Endothelial cell of umbilical vein (primary cell): ENCODE measurements around the gene NRDE2. TPM values are rescaled to one million over a fixed set of nuclear protein-coding genes. Genes with fewer than 3 reads are reported as not detected.

ENCODE experiments used
- BruUV-seq: library from RNA; stranded (reverse); fragments of 400-500 nt; replicated peaks from 2 replicates; lab custom pipeline; 2021; lab: Mats Ljungman, UMichigan
- CTCF ChIA-PET: fragments of 300-600, 350-600 bp; sonication (Branson Sonifier 250); formaldehyde crosslinking; loops from one replicate; lab custom pipeline; 2021; ENCODE audit warnings: antibody characterized with exemption, inconsistent platforms; lab: Charles Lee
- POLR2A ChIA-PET: fragments of 300-600, 350-600 bp; sonication (Branson Sonifier 250); formaldehyde crosslinking; loops from one replicate; lab custom pipeline; 2021; ENCODE audit warnings: antibody characterized with exemption, inconsistent platforms; lab: Charles Lee
- DNase-seq: peaks from one replicate; pipeline ENCODE4 v3.0.0-alpha.2; 2011; ENCODE audit warnings: low read depth, low spot score
- FAIRE-seq: peaks from 2 replicates; lab custom pipeline; 2011; peaks lifted over from hg19 to GRCh38; lab: Jason Lieb, UNC
- H2AFZ ChIP-seq: 2 replicates; pipeline ENCODE4 v1.6.0; 2012; ENCODE audit warnings: low read depth, low read length, control low read depth, inconsistent platforms
- H3K27ac ChIP-seq: 2 replicates; pipeline ENCODE4 v1.5.1; 2011; ENCODE audit warnings: low read depth, mild to moderate bottlenecking, control low read depth, low read length, moderate library complexity; ENCODE audit not compliant: insufficient read depth
- H3K27me3 ChIP-seq, 2 experiments: 2 replicates each; pipeline versions ENCODE4 v1.6.0 to v1.6.1; 2011; ENCODE audit warnings: low read length in 2 of 2, mixed read lengths in 1 of 2; ENCODE audit not compliant: control insufficient read depth in 2 of 2, insufficient read depth in 2 of 2
- H3K36me3 ChIP-seq, 2 experiments: 2 replicates in 1 of 2; 3 replicates in 1 of 2; pipeline ENCODE4 v1.5.1; 2011; ENCODE audit warnings: low read length in 2 of 2, mild to moderate bottlenecking in 1 of 2, moderate library complexity in 1 of 2; ENCODE audit not compliant: control insufficient read depth in 2 of 2, insufficient read depth in 2 of 2; ENCODE audit errors: extremely low read depth in 1 of 2
- H3K4me1 ChIP-seq: 3 replicates; pipeline ENCODE4 v1.5.1; 2011; ENCODE audit warnings: mild to moderate bottlenecking, low read length; ENCODE audit not compliant: control insufficient read depth, insufficient read depth; ENCODE audit errors: extremely low read depth
- H3K4me2 ChIP-seq: 2 replicates; pipeline ENCODE4 v1.6.1; 2011; ENCODE audit warnings: low read length, control low read depth, mixed read lengths; ENCODE audit not compliant: insufficient read depth
- H3K4me3 ChIP-seq, 3 experiments: fragments of 200-600 bp in 1 of 3; sonication (generic), shearing (Covaris generic) in 1 of 3; replicated peaks in 1 of 3; 2 replicates each; pipeline ENCODE4 v1.5.1; 2011 to 2016; ENCODE audit warnings: control low read depth in 3 of 3, low read length in 3 of 3, mild to moderate bottlenecking in 2 of 3, inconsistent platforms in 1 of 3, low read depth in 1 of 3, moderate library complexity in 1 of 3; ENCODE audit not compliant: insufficient read depth in 1 of 3
- H3K79me2 ChIP-seq: 2 replicates; pipeline ENCODE4 v1.6.0; 2012; ENCODE audit warnings: low read length, inconsistent platforms; ENCODE audit not compliant: control insufficient read depth, insufficient read depth
- H3K9ac ChIP-seq: replicated peaks from 2 replicates; pipeline ENCODE3; 2011; ENCODE audit warnings: low read length, control low read depth; ENCODE audit not compliant: insufficient read depth; ENCODE audit errors: extremely low read depth
- H3K9me1 ChIP-seq: replicated peaks from 3 replicates; pipeline ENCODE4 v1.6.0; 2011; ENCODE audit warnings: mild to moderate bottlenecking, low read length; ENCODE audit not compliant: control insufficient read depth, insufficient read depth; ENCODE audit errors: extremely low read depth
- H3K9me3 ChIP-seq: replicated peaks from 2 replicates; pipeline ENCODE4 v1.5.1; 2012; ENCODE audit warnings: low read length, inconsistent platforms; ENCODE audit not compliant: control insufficient read depth, insufficient read depth
- H4K20me1 ChIP-seq: replicated peaks from 2 replicates; pipeline ENCODE3; 2011; ENCODE audit warnings: mild to moderate bottlenecking, low read length; ENCODE audit not compliant: control insufficient read depth, insufficient read depth; ENCODE audit errors: extremely low read depth
- FOS ChIP-seq: IDR thresholded peaks from 2 replicates; pipeline ENCODE4 v1.6.1; 2011; ENCODE audit warnings: mild to moderate bottlenecking, low read length, moderate library complexity, borderline replicate concordance; ENCODE audit not compliant: insufficient read depth
- GATA2 ChIP-seq: IDR thresholded peaks from 2 replicates; pipeline ENCODE4 v1.7.0; 2011; ENCODE audit warnings: low read depth, mild to moderate bottlenecking, moderate library complexity, mixed read lengths, low read length; ENCODE audit not compliant: insufficient read length, insufficient read depth
- JUN ChIP-seq: IDR thresholded peaks from 2 replicates; pipeline ENCODE4 v1.6.1; 2011; ENCODE audit warnings: borderline replicate concordance, low read depth; ENCODE audit not compliant: insufficient read length, insufficient read depth
- POLR2A ChIP-seq: IDR thresholded peaks from 2 replicates; pipeline ENCODE4 v1.6.1; 2012; ENCODE audit warnings: low read depth, mild to moderate bottlenecking, control low read depth, low read length
- POLR2AphosphoS5 ChIP-seq: IDR thresholded peaks from 2 replicates; pipeline ENCODE4 v1.6.1; 2012; ENCODE audit warnings: low read depth, mild to moderate bottlenecking, control low read depth, low read length, moderate library complexity; ENCODE audit not compliant: insufficient read depth
- dilution Hi-C: fragments of 300-500 bp; cut with MboI; formaldehyde crosslinking; loops from one replicate; pipeline ENCODE4 v1.15.0; 2019; ENCODE audit warnings: low sequenced_read_pairs; ENCODE audit not compliant: extremely low pct_ligation_motif_present
- intact Hi-C: fragments of 100-400 bp; cut with micrococcal nuclease; formaldehyde crosslinking; loops from one replicate; pipeline ENCODE4 v1.10.0; 2022
- polyA plus RNA-seq, 4 experiments: library from polyadenylated mRNA; depleted of rRNA in 3 of 4; stranded (reverse) in 3 of 4; unstranded in 1 of 4; fragments of >200 nt; gene quantifications; 2 replicates each; pipeline versions ENCODE4 v1.2.1 to v1.2.3, GENCODE V29; 2011 to 2012; ENCODE audit warnings: missing spikeins in 1 of 4
- total RNA-seq: library from RNA; stranded (reverse); gene quantifications from 2 replicates; pipeline ENCODE4 v1.2.3, GENCODE V29; 2021
- TF ChIP-seq, protein P1 (sequence below), 2 donors: IDR thresholded peaks; 1 replicate in 1 of 2; 2 replicates in 1 of 2; pipeline ENCODE4 v1.5.1; 2011; ENCODE audit warnings: low read length in 2 of 2, mild to moderate bottlenecking in 2 of 2, moderate library complexity in 2 of 2, control low read depth in 1 of 2, inconsistent platforms in 1 of 2, low read depth in 1 of 2; ENCODE audit not compliant: insufficient read depth in 1 of 2; ENCODE audit errors: extremely low read depth in 1 of 2
- TF ChIP-seq, protein P2 (sequence below): IDR thresholded peaks from 2 replicates; pipeline ENCODE4 v1.6.1; 2011; ENCODE audit not compliant: insufficient read depth, insufficient read length

Gene NRDE2
- total and polyA plus RNA-seq, 2 donors (not counting 3 experiments of a cell fraction or from before 2014, with no cell fraction given), result 8.5 to 22.1 TPM

DNA sequence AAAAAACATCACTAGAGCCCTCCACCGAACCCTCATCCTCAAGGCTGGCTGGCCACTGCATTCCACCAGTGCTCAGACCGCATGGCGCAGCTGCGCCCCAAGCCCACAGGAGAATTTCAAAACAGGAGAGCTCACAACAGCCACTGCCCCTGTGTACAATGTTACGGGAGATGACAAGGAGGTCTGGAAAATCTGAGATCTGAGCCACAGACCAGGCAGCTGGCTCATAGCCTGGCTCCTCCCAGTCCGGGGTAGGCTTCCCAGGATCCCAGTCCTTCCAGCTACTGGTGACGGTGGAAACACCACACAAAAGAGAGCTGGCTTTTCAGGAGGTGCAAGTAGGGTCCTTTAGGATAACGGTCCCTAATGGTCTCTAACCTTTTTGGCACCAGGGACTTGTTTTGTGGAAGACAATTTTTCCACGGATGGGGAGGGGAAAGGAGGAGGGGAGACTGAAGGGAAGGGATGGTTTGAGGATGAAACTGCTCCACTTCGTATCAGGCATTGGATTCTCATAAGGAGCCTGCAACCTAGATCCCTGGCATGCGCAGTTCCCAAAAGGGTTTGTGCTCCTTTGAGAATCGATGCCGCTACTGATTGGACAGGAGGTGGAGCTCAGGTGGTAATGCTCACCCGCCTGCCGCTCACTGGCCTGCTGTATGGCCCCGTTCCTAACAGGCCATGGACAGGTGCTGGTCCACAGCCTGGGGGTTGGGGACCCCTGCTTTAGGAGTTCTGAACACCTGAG is 23.0 kb upstream of the NRDE2 start:
- H3K9me1 ChIP-seq, result no peaks in the 10 kb centered on the region

More for the DNA sequence above, 23.0 kb upstream of the NRDE2 start:
- no peak overlapping the region for H3K9ac ChIP-seq
- peaks cover 5 to 7% of the 10 kb centered on the region in 2 experiments for H3K27me3 ChIP-seq
- intact Hi-C loops (loop anchor here (1.0 kb wide), 1 partner anchor 9 kb away; no protein-coding TSS in a partner anchor), dilution Hi-C loops (no loop called here)
- H3K36me3 ChIP-seq, result no peaks in the 10 kb centered on the region
- no peak overlapping the region for H3K4me3 ChIP-seq
- no peaks in the 10 kb centered on the region for H3K9me3 ChIP-seq
- POLR2A ChIA-PET, result no interaction called here
- H3K4me1 ChIP-seq, result no peaks in the 10 kb centered on the region
- CTCF ChIA-PET, result interaction anchor here (1.2 to 1.8 kb wide), 2 partner anchors 14 to 53 kb away, joined by 4 read pairs; no protein-coding TSS in a partner anchor
- H2AFZ ChIP-seq, result no peak overlapping the region
- H4K20me1 ChIP-seq, result no peaks in the 10 kb centered on the region
- TF ChIP-seq POLR2AphosphoS5 (no peak), FOS (no peak), GATA2 (no peak), JUN (no peak), POLR2A (no peak)
- TF ChIP-seq, protein P1, sequence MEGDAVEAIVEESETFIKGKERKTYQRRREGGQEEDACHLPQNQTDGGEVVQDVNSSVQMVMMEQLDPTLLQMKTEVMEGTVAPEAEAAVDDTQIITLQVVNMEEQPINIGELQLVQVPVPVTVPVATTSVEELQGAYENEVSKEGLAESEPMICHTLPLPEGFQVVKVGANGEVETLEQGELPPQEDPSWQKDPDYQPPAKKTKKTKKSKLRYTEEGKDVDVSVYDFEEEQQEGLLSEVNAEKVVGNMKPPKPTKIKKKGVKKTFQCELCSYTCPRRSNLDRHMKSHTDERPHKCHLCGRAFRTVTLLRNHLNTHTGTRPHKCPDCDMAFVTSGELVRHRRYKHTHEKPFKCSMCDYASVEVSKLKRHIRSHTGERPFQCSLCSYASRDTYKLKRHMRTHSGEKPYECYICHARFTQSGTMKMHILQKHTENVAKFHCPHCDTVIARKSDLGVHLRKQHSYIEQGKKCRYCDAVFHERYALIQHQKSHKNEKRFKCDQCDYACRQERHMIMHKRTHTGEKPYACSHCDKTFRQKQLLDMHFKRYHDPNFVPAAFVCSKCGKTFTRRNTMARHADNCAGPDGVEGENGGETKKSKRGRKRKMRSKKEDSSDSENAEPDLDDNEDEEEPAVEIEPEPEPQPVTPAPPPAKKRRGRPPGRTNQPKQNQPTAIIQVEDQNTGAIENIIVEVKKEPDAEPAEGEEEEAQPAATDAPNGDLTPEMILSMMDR (IDR thresholded peaks at IDR 0.05; ENCODE audit: extremely low read depth in 1 of 2, insufficient read depth in 1 of 2, low read depth in 1 of 2, low read length in 2 of 2), result no peak
- TF ChIP-seq, protein P2, sequence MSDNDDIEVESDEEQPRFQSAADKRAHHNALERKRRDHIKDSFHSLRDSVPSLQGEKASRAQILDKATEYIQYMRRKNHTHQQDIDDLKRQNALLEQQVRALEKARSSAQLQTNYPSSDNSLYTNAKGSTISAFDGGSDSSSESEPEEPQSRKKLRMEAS, result no peak
- H3K79me2 ChIP-seq, result no peaks in the 10 kb centered on the region
- DNase-seq (no peak), FAIRE-seq (no peak)
- no peak overlapping the region for H3K4me2 ChIP-seq
- no peak overlapping the region for H3K27ac ChIP-seq
- no TSS peak for BruUV-seq
